NT2/D1 (cell line): ENCODE measurements around the gene SCLY.

ENCODE experiments used
- SUZ12 ChIP-seq: IDR thresholded peaks from 2 replicates; pipeline ENCODE4 v1.6.1; 2011; ENCODE audit not compliant: insufficient read length, insufficient read depth; ENCODE audit errors: extremely low read depth
- YY1 ChIP-seq: IDR thresholded peaks from 2 replicates; pipeline ENCODE4 v1.6.1; 2011; ENCODE audit not compliant: insufficient read length, insufficient read depth
- ZNF274 ChIP-seq: IDR thresholded peaks from 2 replicates; pipeline ENCODE4 v1.6.1; 2011; ENCODE audit warnings: mild to moderate bottlenecking, low read depth, low read length

GRCh38 chr2:238079874-238080327 is 19.1 kb downstream of the SCLY start:
- TF ChIP-seq YY1 (no peak), ZNF274 (no peak), SUZ12 (no peak)
